ENCODE results near the gene ELMO1. TPM values are rescaled to one million over a fixed set of nuclear protein-coding genes. Genes with fewer than 3 reads are reported as not detected.

The ELMO1 gene
- polyA plus RNA-seq, 1 donor (not counting 4 experiments of a cell fraction or from before 2014, with no cell fraction given): not detected

DNA sequence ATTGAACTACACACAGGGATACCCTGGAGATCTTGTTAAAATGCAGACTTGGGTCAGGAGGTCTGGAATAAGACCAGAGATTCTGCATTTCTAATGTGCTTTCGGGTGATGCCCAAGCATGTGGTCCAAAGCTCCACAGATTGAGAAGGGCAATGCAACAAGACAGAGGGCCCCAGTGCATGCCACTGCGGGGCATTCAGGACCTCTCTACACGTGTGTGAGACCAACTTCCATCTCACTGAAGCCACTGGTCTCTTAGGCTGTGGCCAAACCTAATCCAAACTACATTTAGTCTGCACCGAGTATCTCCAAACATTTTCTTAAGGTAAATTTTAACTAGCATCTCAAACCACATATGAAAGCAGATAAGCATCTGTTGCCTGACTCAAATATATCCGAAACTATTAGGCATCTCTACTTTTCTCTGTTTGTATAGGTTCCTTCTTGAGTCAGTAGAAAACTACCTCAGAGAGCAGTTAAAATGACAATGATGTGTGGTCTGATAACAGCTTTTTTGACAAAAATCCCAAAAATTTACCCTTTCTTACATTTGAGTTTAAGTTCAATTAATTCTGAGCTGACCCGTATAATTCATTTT is 107.5 kb downstream of the ELMO1 start:
- Histone ChIP-seq H3K36me3 (ENCODE audit: control insufficient read depth in 2 of 2, extremely low read depth in 1 of 2, insufficient read depth in 2 of 2, low read length in 2 of 2) (no peaks in the 10 kb centered on the region), H3K4me2 (ENCODE audit: control insufficient read depth, extremely low read depth, insufficient read depth, low read depth, low read length) (no peak overlapping the region), H3K4me3 (ENCODE audit: control insufficient read depth in 2 of 3, extremely low read depth in 1 of 3, insufficient read depth in 2 of 3, low read depth in 1 of 3, low read length in 3 of 3) (no peak overlapping the region), H3K27ac (ENCODE audit: control insufficient read depth, insufficient read depth, low read length) (no peak overlapping the region), H3K79me2 (ENCODE audit: control insufficient read depth, insufficient read depth, low read length) (no peaks in the 10 kb centered on the region), H3K9me1 (ENCODE audit: control insufficient read depth, extremely low read depth, insufficient read depth, low read length) (no peaks in the 10 kb centered on the region), H3K27me3 (ENCODE audit: control insufficient read depth, extremely low read depth, insufficient read depth, low read length) (no peaks in the 10 kb centered on the region), H4K20me1 (ENCODE audit: control insufficient read depth, extremely low read depth, insufficient read depth, low read length) (no peaks in the 10 kb centered on the region), H3K9ac (ENCODE audit: control insufficient read depth, extremely low read depth, insufficient read depth, low read length) (no peak overlapping the region), H2AFZ (ENCODE audit: control insufficient read depth, low read length) (no peak overlapping the region), H3K9me3 (ENCODE audit: control insufficient read depth, low read depth, low read length) (no peaks in the 10 kb centered on the region), H3K4me1 (ENCODE audit: control insufficient read depth, extremely low read depth, insufficient read depth, low read length) (no peaks in the 10 kb centered on the region)
- TF ChIP-seq, protein P1, sequence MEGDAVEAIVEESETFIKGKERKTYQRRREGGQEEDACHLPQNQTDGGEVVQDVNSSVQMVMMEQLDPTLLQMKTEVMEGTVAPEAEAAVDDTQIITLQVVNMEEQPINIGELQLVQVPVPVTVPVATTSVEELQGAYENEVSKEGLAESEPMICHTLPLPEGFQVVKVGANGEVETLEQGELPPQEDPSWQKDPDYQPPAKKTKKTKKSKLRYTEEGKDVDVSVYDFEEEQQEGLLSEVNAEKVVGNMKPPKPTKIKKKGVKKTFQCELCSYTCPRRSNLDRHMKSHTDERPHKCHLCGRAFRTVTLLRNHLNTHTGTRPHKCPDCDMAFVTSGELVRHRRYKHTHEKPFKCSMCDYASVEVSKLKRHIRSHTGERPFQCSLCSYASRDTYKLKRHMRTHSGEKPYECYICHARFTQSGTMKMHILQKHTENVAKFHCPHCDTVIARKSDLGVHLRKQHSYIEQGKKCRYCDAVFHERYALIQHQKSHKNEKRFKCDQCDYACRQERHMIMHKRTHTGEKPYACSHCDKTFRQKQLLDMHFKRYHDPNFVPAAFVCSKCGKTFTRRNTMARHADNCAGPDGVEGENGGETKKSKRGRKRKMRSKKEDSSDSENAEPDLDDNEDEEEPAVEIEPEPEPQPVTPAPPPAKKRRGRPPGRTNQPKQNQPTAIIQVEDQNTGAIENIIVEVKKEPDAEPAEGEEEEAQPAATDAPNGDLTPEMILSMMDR (optimal IDR thresholded peaks at IDR 0.05 in 1 of 3, IDR thresholded peaks at IDR 0.05 in 1 of 3, conservative IDR thresholded peaks at IDR 0.05 in 1 of 3; ENCODE audit: extremely low read depth in 1 of 3, insufficient read depth in 2 of 3, low read length in 3 of 3): no peak
- no peak for TF ChIP-seq EZH2 (IDR thresholded peaks at IDR 0.05; ENCODE audit: low read length)
- DNase-seq (ENCODE audit: low read depth, low spot score): no peak
- dilution Hi-C loops (cut with MboI; ENCODE audit: extremely low pct_ligation_motif_present, low sequenced_read_pairs): no loop called here
- no peak for FAIRE-seq

DNA sequence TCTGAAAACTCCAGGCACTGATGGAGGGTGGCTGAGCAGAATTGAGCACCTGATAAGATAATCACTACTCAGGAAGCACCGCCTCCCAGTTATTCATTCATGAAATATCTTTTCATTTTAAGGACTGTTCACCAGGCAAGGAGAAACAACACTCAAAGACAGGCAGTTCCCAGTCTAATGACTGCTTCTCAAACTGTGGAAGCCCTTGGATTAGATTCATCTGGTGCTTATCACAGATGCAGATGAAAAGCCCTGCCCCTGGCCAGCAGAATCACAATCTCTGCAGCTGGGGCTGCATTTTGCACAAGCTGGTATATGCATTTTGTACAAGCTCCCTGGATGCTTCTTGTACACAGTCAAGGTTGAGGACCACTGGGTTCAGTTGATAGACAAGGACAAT is 109.7 kb downstream of the ELMO1 start:
- Histone ChIP-seq H4K20me1 (ENCODE audit: control insufficient read depth, extremely low read depth, insufficient read depth, low read length) (no peaks in the 10 kb centered on the region), H3K4me2 (ENCODE audit: control insufficient read depth, extremely low read depth, insufficient read depth, low read depth, low read length) (no peak overlapping the region), H3K9me3 (ENCODE audit: control insufficient read depth, low read depth, low read length) (no peaks in the 10 kb centered on the region), H3K36me3 (ENCODE audit: control insufficient read depth in 2 of 2, extremely low read depth in 1 of 2, insufficient read depth in 2 of 2, low read length in 2 of 2) (no peaks in the 10 kb centered on the region), H3K4me1 (ENCODE audit: control insufficient read depth, extremely low read depth, insufficient read depth, low read length) (no peaks in the 10 kb centered on the region), H2AFZ (ENCODE audit: control insufficient read depth, low read length) (no peak overlapping the region), H3K4me3 (ENCODE audit: control insufficient read depth in 2 of 3, extremely low read depth in 1 of 3, insufficient read depth in 2 of 3, low read depth in 1 of 3, low read length in 3 of 3) (no peak overlapping the region), H3K27ac (ENCODE audit: control insufficient read depth, insufficient read depth, low read length) (no peak overlapping the region), H3K79me2 (ENCODE audit: control insufficient read depth, insufficient read depth, low read length) (no peaks in the 10 kb centered on the region), H3K9ac (ENCODE audit: control insufficient read depth, extremely low read depth, insufficient read depth, low read length) (no peak overlapping the region), H3K9me1 (ENCODE audit: control insufficient read depth, extremely low read depth, insufficient read depth, low read length) (no peaks in the 10 kb centered on the region), H3K27me3 (ENCODE audit: control insufficient read depth, extremely low read depth, insufficient read depth, low read length) (no peaks in the 10 kb centered on the region)
- TF ChIP-seq, protein P1 (optimal IDR thresholded peaks at IDR 0.05 in 1 of 3, IDR thresholded peaks at IDR 0.05 in 1 of 3, conservative IDR thresholded peaks at IDR 0.05 in 1 of 3; ENCODE audit: extremely low read depth in 1 of 3, insufficient read depth in 2 of 3, low read length in 3 of 3): no peak
- TF ChIP-seq EZH2 (IDR thresholded peaks at IDR 0.05; ENCODE audit: low read length): no peak
- no peak for FAIRE-seq
- no peak for DNase-seq (ENCODE audit: low read depth, low spot score)
- dilution Hi-C loops (cut with MboI; ENCODE audit: extremely low pct_ligation_motif_present, low sequenced_read_pairs): no loop called here

Measured in keratinocyte (primary cell).